Loucy (cell line): ENCODE measurements around the gene EPHA8.

Source experiments
- H2AFZ ChIP-seq: fragments of 200-600 bp; sonication (generic); 2 replicates; pipeline ENCODE4 v1.6.0; 2016; ENCODE audit warnings: antibody characterized with exemption, mild to moderate bottlenecking, low read length, moderate library complexity
- H3F3A ChIP-seq: fragments of 200-600 bp; 2 replicates; pipeline ENCODE4 v1.6.0; 2016; ENCODE audit warnings: antibody characterized with exemption, low read depth, mild to moderate bottlenecking
- H3K27me3 ChIP-seq: fragments of 200-600 bp; sonication (generic); 2 replicates; pipeline ENCODE4 v1.6.1; 2014; ENCODE audit warnings: low read length, mild to moderate bottlenecking; ENCODE audit not compliant: insufficient read depth, poor library complexity, severe bottlenecking
- H3K36me3 ChIP-seq: fragments of 200-600 bp; sonication (generic); 2 replicates; pipeline ENCODE4 v1.6.1; 2016; ENCODE audit warnings: low read length; ENCODE audit not compliant: insufficient read depth
- H3K4me1 ChIP-seq: fragments of 200-600 bp; sonication (generic); 2 replicates; pipeline ENCODE4 v1.5.1; 2014; ENCODE audit warnings: low read length, mild to moderate bottlenecking; ENCODE audit not compliant: insufficient read depth, poor library complexity, severe bottlenecking
- H3K4me2 ChIP-seq: fragments of 200-600 bp; sonication (generic); 2 replicates; pipeline ENCODE4 v1.6.0; 2014; ENCODE audit warnings: antibody characterized with exemption, low read length, low read depth, mild to moderate bottlenecking; ENCODE audit not compliant: poor library complexity, severe bottlenecking
- H3K4me3 ChIP-seq: fragments of 200-600 bp; sonication (generic); 2 replicates; pipeline ENCODE4 v1.5.1; 2014; ENCODE audit warnings: low read length, mild to moderate bottlenecking, mixed read lengths; ENCODE audit not compliant: poor library complexity, severe bottlenecking
- H3K79me2 ChIP-seq: fragments of 200-600 bp; sonication (generic); 2 replicates; pipeline ENCODE4 v1.6.1; 2014; ENCODE audit warnings: low read length; ENCODE audit not compliant: insufficient read depth
- H3K9ac ChIP-seq: fragments of 200-600 bp; sonication (generic); 2 replicates; pipeline ENCODE4 v1.6.0; 2014; ENCODE audit warnings: mild to moderate bottlenecking, low read depth, low read length, moderate library complexity; ENCODE audit not compliant: poor library complexity, severe bottlenecking
- H3K9me2 ChIP-seq: fragments of 200-600 bp; sonication (generic); replicated peaks from 2 replicates; pipeline ENCODE4 v1.6.1; 2016; ENCODE audit warnings: low read depth, low read length, mixed read lengths
- H3K9me3 ChIP-seq: fragments of 200-600 bp; sonication (generic); 2 replicates; pipeline ENCODE4 v1.6.1; 2014; ENCODE audit warnings: mild to moderate bottlenecking, antibody characterized with exemption, low read length, low read depth; ENCODE audit not compliant: insufficient read depth
- H4K20me1 ChIP-seq: fragments of 200-600 bp; sonication (generic); 2 replicates; pipeline ENCODE4 v1.6.0; 2014; ENCODE audit warnings: antibody characterized with exemption, low read length, mild to moderate bottlenecking; ENCODE audit not compliant: insufficient read depth, poor library complexity, severe bottlenecking
- EZH2phosphoT487 ChIP-seq: fragments of 200-600 bp; IDR thresholded peaks from 2 replicates; pipeline ENCODE4 v1.6.1; 2018; ENCODE audit warnings: antibody characterized with exemption, mild to moderate bottlenecking, moderate library complexity, borderline replicate concordance
- TF ChIP-seq, protein P1 (sequence below): fragments of 200-600 bp; sonication (generic); conservative IDR thresholded peaks from 2 replicates; pipeline ENCODE4 v1.5.1; 2014; ENCODE audit warnings: mild to moderate bottlenecking, antibody characterized with exemption, low read length

EPHA8 gene

DNA sequence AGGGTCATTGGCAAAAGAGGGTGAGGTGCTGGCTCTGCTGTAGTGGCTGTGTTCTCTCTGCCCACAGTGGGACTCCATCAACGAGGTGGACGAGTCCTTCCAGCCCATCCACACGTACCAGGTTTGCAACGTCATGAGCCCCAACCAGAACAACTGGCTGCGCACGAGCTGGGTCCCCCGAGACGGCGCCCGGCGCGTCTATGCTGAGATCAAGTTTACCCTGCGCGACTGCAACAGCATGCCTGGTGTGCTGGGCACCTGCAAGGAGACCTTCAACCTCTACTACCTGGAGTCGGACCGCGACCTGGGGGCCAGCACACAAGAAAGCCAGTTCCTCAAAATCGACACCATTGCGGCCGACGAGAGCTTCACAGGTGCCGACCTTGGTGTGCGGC, 12.9 kb downstream of the EPHA8 start:
- TF ChIP-seq EZH2phosphoT487 = no peak
- TF ChIP-seq, protein P1, sequence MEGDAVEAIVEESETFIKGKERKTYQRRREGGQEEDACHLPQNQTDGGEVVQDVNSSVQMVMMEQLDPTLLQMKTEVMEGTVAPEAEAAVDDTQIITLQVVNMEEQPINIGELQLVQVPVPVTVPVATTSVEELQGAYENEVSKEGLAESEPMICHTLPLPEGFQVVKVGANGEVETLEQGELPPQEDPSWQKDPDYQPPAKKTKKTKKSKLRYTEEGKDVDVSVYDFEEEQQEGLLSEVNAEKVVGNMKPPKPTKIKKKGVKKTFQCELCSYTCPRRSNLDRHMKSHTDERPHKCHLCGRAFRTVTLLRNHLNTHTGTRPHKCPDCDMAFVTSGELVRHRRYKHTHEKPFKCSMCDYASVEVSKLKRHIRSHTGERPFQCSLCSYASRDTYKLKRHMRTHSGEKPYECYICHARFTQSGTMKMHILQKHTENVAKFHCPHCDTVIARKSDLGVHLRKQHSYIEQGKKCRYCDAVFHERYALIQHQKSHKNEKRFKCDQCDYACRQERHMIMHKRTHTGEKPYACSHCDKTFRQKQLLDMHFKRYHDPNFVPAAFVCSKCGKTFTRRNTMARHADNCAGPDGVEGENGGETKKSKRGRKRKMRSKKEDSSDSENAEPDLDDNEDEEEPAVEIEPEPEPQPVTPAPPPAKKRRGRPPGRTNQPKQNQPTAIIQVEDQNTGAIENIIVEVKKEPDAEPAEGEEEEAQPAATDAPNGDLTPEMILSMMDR = no peak
- Histone ChIP-seq H4K20me1 (no peaks in the 10 kb centered on the region), H3K9me3 (no peaks in the 10 kb centered on the region; the same call in 1 of the 2 replicates), H3K4me1 (no peaks in the 10 kb centered on the region), H3K79me2 (no peaks in the 10 kb centered on the region), H3K4me3 (no peak overlapping the region), H2AFZ (no peak overlapping the region), H3F3A (peaks cover 17% of the 10 kb centered on the region), H3K9me2 (no peaks in the 10 kb centered on the region), H3K9ac (no peak overlapping the region), H3K36me3 (no peaks in the 10 kb centered on the region), H3K27me3 (no peaks in the 10 kb centered on the region), H3K4me2 (no peak overlapping the region)

DNA sequence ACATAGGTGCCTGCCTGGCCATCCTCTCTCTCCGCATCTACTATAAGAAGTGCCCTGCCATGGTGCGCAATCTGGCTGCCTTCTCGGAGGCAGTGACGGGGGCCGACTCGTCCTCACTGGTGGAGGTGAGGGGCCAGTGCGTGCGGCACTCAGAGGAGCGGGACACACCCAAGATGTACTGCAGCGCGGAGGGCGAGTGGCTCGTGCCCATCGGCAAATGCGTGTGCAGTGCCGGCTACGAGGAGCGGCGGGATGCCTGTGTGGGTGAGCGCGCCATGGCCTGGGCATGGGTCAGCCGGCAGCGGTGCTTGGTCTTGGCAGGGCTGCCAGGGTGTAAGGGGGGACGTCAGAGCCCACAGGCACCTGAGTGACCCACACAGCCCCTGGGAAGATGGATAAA, 13.3 kb downstream of the EPHA8 start:
- Histone ChIP-seq H3F3A (peaks cover 17% of the 10 kb centered on the region), H3K4me1 (no peaks in the 10 kb centered on the region), H2AFZ (no peak overlapping the region), H3K9me3 (no peaks in the 10 kb centered on the region; the same call in 1 of the 2 replicates), H3K27me3 (no peaks in the 10 kb centered on the region), H3K9me2 (no peaks in the 10 kb centered on the region), H3K4me2 (no peak overlapping the region), H3K79me2 (no peaks in the 10 kb centered on the region), H3K9ac (no peak overlapping the region), H4K20me1 (no peaks in the 10 kb centered on the region), H3K36me3 (no peaks in the 10 kb centered on the region), H3K4me3 (no peak overlapping the region)
- no peak for TF ChIP-seq EZH2phosphoT487
- TF ChIP-seq, protein P1 = no peak

- H3K9me3 ChIP-seq = no peaks in the 10 kb centered on the region; the same call in 1 of the 2 replicates
- H3K4me2 ChIP-seq = no peak overlapping the region
- H3F3A ChIP-seq = peaks cover 17% of the 10 kb centered on the region
- no peak overlapping the region for H3K4me3 ChIP-seq
- H3K36me3 ChIP-seq = no peaks in the 10 kb centered on the region
- H3K9ac ChIP-seq = no peak overlapping the region
- no peaks in the 10 kb centered on the region for H3K9me2 ChIP-seq
- H3K79me2 ChIP-seq = no peaks in the 10 kb centered on the region
- H2AFZ ChIP-seq = no peak overlapping the region
- H3K27me3 ChIP-seq = no peaks in the 10 kb centered on the region
- H4K20me1 ChIP-seq = no peaks in the 10 kb centered on the region
- TF ChIP-seq EZH2phosphoT487 = no peak
- TF ChIP-seq, protein P1 = no peak
- no peaks in the 10 kb centered on the region for H3K4me1 ChIP-seq
These were observed 15.6 kb downstream of the EPHA8 start for GRCh38 chr1:22578732-22579361.
